BJ (cell line): ENCODE results near the gene BHMT. TPM values are rescaled to one million over a fixed set of nuclear protein-coding genes. Genes with fewer than 3 reads are reported as not detected.

Experiments
- CTCF ChIA-PET: fragments of 350-600 bp; formaldehyde crosslinking; extraction: SDS; loops from one replicate; lab custom pipeline; 2021; ENCODE audit warnings: antibody characterized with exemption, inconsistent platforms; lab: Yijun Ruan, JAX
- POLR2A ChIA-PET: fragments of 300-600 bp; sonication (Branson Sonifier 250); formaldehyde crosslinking; extraction: SDS; loops from one replicate; lab custom pipeline; 2021; ENCODE audit warnings: antibody characterized with exemption; lab: Charles Lee
- DNase-seq: peaks from one replicate; pipeline ENCODE4 v3.0.0-alpha.2; 2011; ENCODE audit warnings: low read depth
- H3K27me3 ChIP-seq: 2 replicates; pipeline ENCODE4 v1.6.0; 2011; ENCODE audit warnings: low read length; ENCODE audit not compliant: control insufficient read depth, insufficient read depth
- H3K36me3 ChIP-seq: 2 replicates; pipeline ENCODE4 v1.5.1; 2011; ENCODE audit warnings: low read length; ENCODE audit not compliant: control insufficient read depth, insufficient read depth
- H3K4me3 ChIP-seq: 2 replicates; pipeline ENCODE4 v1.5.1; 2011; ENCODE audit warnings: low read depth, mild to moderate bottlenecking, control low read depth, low read length
- CTCF ChIP-seq: IDR thresholded peaks from 2 replicates; pipeline ENCODE4 v1.5.1; 2011; ENCODE audit warnings: low read depth, mild to moderate bottlenecking, control low read depth, inconsistent platforms, low read length, moderate library complexity; ENCODE audit not compliant: insufficient read depth
- polyA plus RNA-seq: library from polyadenylated mRNA; depleted of rRNA; stranded (reverse); fragments of >200 nt; gene quantifications from 2 replicates; pipeline ENCODE4 v1.2.3, GENCODE V29; 2011

BHMT gene
- polyA plus RNA-seq, 1 experiment: not detected

DNA sequence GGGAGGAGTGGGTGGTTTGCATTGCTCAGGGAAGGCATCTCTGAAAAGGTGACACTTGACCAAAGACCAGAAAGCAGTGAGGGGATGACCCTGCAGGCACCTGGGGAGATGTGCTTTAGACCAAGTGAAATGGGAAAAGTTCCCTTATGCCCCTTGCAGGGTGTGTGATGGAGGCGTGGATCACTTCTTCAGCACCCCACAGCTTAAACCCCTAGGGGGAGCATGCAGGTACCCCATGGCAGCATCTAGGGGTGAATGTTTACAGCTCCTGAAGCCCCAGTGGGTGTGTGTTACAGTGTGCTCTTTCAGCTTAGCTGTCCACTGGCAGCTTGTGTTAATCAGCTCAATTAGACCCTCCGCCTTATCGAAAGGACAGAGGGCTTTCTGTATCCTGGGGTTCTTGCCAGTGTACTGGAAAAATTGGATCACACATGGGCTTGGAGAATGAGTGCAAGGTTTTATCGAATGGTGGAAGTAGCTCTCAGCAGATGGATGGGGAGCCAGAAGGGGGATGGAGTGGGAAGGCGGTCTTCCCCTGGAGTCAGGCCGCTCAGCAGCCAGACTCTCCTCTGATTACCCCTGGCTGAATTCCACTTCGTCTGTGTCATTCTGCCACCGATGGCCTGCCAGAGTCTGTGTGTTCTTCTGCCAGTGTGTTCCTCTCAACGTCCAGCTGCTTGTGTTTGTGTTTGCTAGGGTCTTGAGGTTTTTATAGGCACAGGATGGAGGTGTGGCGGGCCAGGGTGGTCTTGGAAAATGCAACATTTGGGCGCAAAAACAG, 35.8 kb upstream of the BHMT start:
- H3K36me3 ChIP-seq: no peaks in the 10 kb centered on the region
- TF ChIP-seq CTCF: no peak
- H3K4me3 ChIP-seq: no peak overlapping the region
- POLR2A ChIA-PET: no interaction called here
- no peak for DNase-seq
- CTCF ChIA-PET: interaction anchor here (1.4 to 2.2 kb wide), 3 partner anchors 42 to 51 kb away, joined by 3 to 7 read pairs (median 7); no protein-coding TSS in a partner anchor
- H3K27me3 ChIP-seq: no peaks in the 10 kb centered on the region

DNA sequence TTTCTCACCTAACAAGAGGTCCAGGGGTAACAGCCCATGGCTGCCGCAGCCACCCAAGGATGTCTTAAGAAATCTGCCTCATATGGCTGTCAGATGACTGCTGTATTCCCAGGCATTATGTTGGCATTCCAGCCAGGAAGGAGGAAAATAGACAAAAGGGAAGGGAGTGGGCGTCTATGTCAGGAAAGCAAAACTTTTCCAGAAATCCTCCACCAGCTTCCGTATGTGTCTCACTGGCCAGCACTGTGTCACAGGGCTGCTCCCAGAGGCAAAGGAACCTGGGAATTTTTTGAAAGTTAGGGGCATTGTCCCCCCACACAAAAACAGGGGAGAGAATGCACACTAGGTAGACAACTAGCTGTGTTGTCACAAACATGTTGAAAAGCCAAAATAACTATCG, 34.8 kb upstream of the BHMT start:
- CTCF ChIA-PET: interaction anchor here (0.7 to 2.2 kb wide), 3 partner anchors 43 to 52 kb away, joined by 3 to 7 read pairs (median 5); no protein-coding TSS in a partner anchor
- Histone ChIP-seq H3K4me3 (no peak overlapping the region), H3K36me3 (no peaks in the 10 kb centered on the region), H3K27me3 (no peaks in the 10 kb centered on the region)
- no peak for TF ChIP-seq CTCF
- POLR2A ChIA-PET: no interaction called here
- DNase-seq: no peak

GRCh38 chr5:79077680-79078365, 33.8 kb upstream of the BHMT start:
- Histone ChIP-seq H3K4me3 (no peak overlapping the region), H3K27me3 (no peaks in the 10 kb centered on the region), H3K36me3 (no peaks in the 10 kb centered on the region)
- POLR2A ChIA-PET: no interaction called here
- CTCF ChIA-PET: interaction anchor here (2.2 kb wide), 1 partner anchor 53 kb away, joined by 7 read pairs; no protein-coding TSS in a partner anchor
- no peak for TF ChIP-seq CTCF
- DNase-seq: no peak

DNA sequence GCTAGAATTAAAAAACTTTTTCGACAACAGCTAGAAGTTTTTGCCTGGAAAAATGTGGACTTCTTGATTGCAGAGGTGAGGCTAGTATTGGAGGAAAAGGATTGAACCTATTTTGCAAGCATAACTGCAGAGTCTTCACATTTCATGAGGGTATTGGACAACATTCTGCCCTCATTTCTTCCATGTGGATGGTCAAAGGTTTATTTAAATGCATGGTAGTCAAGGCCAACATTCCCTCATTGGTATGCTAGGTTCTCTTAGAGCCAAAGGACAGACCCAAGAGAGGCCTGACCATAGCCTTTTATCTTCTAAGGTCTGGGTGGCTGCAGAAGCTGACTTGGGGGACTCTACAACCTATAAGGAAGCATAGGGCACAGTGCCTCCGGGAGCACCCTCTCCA, 30.8 kb upstream of the BHMT start:
- H3K36me3 ChIP-seq: no peaks in the 10 kb centered on the region
- CTCF ChIA-PET: no interaction called here
- POLR2A ChIA-PET: no interaction called here
- DNase-seq: no peak
- TF ChIP-seq CTCF: no peak
- no peak overlapping the region for H3K4me3 ChIP-seq
- no peaks in the 10 kb centered on the region for H3K27me3 ChIP-seq

DNA sequence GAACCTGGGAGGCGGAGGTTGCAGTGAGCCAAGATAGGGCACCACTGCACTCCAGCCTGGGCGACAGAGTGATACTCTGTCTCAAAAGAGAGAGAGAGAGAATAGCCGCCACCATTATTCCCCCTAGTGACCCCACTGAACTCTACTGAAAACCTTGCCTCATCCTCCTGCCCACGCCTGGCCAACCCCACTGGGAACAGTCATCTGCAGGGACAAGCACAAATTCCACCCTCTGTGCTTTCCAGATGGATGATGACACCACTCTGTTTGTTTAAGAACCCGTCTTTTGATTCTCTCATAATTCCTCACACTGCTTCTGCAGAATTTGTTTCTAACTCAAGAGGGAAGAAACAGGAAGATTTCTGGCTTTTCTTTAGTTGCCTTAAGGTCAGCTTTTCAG, 29.8 kb upstream of the BHMT start:
- CTCF ChIA-PET: interaction anchor here (2.0 kb wide), 1 partner anchor 8 kb away, joined by 6 read pairs; no protein-coding TSS in a partner anchor
- no peak for TF ChIP-seq CTCF
- POLR2A ChIA-PET: no interaction called here
- H3K4me3 ChIP-seq: no peak overlapping the region
- no peaks in the 10 kb centered on the region for H3K36me3 ChIP-seq
- DNase-seq: no peak
- no peaks in the 10 kb centered on the region for H3K27me3 ChIP-seq
